RPMI8226 (cell line): ENCODE data around the gene EBPL.
"Not testable (repeated sequence)": the region's sequence is repeated elsewhere in the genome, so short reads cannot be mapped to it uniquely, and the experiment has no call there.

ENCODE experiments used
- DNase-seq: peaks from one replicate; pipeline ENCODE4 v3.0.0-alpha.2; 2015

EBPL gene

GRCh38 chr13:49632156-49632555 lies 59.1 kb downstream of the EBPL start:
- no peak for DNase-seq

GRCh38 chr13:49630580-49630979 lies 60.7 kb downstream of the EBPL start:
- no peak for DNase-seq

GRCh38 chr13:49629947-49630346 lies 61.3 kb downstream of the EBPL start:
- DNase-seq = no peak

- no peak for DNase-seq
Measured at GRCh38 chr13:49629196-49629938, 61.9 kb downstream of the EBPL start.

GRCh38 chr13:49627831-49628652 lies 63.2 kb downstream of the EBPL start, which contains the start of gene ARL11:
ARL11 (plus strand) TSS chr13:49628507; CDS start chr13:49630448, 1,941 bp downstream.
- DNase-seq = peak; percentile 85

GRCh38 chr13:49625392-49626079 lies 65.8 kb downstream of the EBPL start:
- peak; percentile 35 for DNase-seq

GRCh38 chr13:49624229-49624628 lies 67.1 kb downstream of the EBPL start:
- no peak for DNase-seq

GRCh38 chr13:49622174-49622946 lies 68.9 kb downstream of the EBPL start:
- no peak for DNase-seq

- DNase-seq = no peak
Measured at GRCh38 chr13:49620170-49620621, 71.1 kb downstream of the EBPL start.

- no peak for DNase-seq
Measured at GRCh38 chr13:49616676-49617065, 74.6 kb downstream of the EBPL start.

- DNase-seq = no peak
Measured at GRCh38 chr13:49615836-49616675, 75.2 kb downstream of the EBPL start.

- not testable (repeated sequence) for DNase-seq
Measured at GRCh38 chr13:49612042-49612441, 79.2 kb downstream of the EBPL start.
